Vagina (tissue), 2 donors: ENCODE results near the gene TMTC1.

Experiments
- CTCF ChIP-seq, 3 experiments: fragments of 450-650 bp in 2 of 3; fragments of 200-600 bp in 1 of 3; sonication (generic) in 1 of 3; IDR thresholded peaks; one replicate each; pipeline ENCODE4 v1.5.1; 2017 to 2019; ENCODE audit warnings: antibody characterized with exemption in 3 of 3, mild to moderate bottlenecking in 2 of 3, moderate library complexity in 2 of 3
- POLR2A ChIP-seq, 2 donors: fragments of 450-650 bp; IDR thresholded peaks; one replicate each; pipeline ENCODE4 v1.6.1; 2017; ENCODE audit warnings: antibody characterized with exemption in 2 of 2, mild to moderate bottlenecking in 2 of 2, moderate library complexity in 2 of 2
- POLR2AphosphoS5 ChIP-seq, 2 donors: sonication (generic); formaldehyde crosslinking; IDR thresholded peaks; one replicate each; pipeline ENCODE4 v1.9.0; 2017; ENCODE audit warnings: antibody characterized with exemption in 2 of 2, mild to moderate bottlenecking in 2 of 2, low read depth in 1 of 2; ENCODE audit not compliant: insufficient read depth in 1 of 2

GRCh38 chr12:29653286-29653685 is 130.5 kb downstream of the TMTC1 start:
- TF ChIP-seq POLR2A (IDR thresholded peaks at IDR 0.05) = no peak
- TF ChIP-seq CTCF (IDR thresholded peaks at IDR 0.05) = no peak
- no peak for TF ChIP-seq POLR2AphosphoS5 (IDR thresholded peaks at IDR 0.05; ENCODE audit: insufficient read depth in 1 of 2, low read depth in 1 of 2)
